GM19438 (cell line): ENCODE results near the gene PARS2.
A peak's percentile ranks its signal among the peaks of the same experiment; 100 is the strongest.

Source experiments
- ATAC-seq: cut with Tn5 transposase; IDR thresholded peaks from one replicate; pipeline ENCODE4 v1.9.1; 2021; ENCODE audit warnings: low read depth; ENCODE audit not compliant: unreplicated experiment

Gene PARS2

DNA sequence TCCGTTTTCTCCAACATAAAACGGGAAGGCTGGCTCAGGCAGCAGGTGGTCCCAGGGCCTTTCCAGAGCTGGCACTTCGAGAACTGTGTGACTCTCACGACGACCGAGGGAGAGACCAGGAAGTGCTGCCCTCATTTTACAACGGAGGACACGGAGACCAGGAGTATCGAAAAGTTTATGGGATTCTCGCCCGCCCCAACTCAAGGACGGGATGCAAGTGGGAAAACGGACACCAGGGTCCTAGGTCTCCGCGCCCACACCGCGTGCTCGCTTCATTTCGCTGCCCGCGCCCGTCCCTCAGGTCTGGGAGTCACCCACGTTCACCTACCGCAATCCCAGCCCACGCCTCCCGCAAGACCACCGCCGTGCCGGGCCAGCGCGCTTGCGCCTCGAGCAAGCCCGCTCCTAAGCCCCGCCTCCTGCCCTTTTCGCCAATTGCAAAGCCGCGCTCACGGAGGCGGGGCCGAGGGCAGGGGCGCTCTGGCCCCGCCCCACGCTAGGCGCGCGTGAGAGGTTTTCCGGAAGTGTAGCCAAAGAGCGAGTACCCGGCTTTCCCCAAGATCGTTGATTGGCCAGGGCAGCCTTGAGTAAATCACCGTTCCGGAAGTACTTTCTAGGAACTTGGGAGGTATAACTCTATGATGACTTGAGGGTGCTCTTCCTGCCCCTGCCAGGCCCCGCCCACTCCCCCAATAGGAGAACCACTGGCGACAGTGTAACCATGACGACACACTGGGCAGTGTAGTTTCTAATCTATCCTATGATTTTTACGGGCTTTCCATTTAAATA is at the start of gene PARS2:
Gene PARS2, minus strand, starts transcription at position 391 of the 789 bp plus-strand sequence. CDS start 5,362 bp downstream, outside the sequence.
- peak; percentile 97 for ATAC-seq

DNA sequence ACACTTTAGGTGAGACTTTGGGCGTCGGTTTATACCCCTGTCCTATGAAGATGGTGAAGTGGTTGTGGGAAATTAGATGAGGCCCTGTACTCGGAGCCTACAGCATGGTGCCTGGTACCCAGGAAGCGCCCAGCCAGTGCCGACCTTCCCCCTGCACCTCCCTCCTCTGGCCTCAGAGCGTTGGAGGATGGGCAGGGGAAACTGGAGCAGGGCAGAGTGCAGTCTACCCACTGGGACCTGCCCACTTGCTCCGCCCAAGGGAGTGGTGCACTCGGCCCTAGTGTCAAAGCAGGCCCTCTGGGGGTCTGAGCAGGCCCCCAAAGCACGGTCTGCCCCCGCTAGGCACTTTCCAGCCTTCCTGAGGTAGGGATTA is 49.8 kb upstream of the PARS2 start:
- no peak for ATAC-seq

DNA sequence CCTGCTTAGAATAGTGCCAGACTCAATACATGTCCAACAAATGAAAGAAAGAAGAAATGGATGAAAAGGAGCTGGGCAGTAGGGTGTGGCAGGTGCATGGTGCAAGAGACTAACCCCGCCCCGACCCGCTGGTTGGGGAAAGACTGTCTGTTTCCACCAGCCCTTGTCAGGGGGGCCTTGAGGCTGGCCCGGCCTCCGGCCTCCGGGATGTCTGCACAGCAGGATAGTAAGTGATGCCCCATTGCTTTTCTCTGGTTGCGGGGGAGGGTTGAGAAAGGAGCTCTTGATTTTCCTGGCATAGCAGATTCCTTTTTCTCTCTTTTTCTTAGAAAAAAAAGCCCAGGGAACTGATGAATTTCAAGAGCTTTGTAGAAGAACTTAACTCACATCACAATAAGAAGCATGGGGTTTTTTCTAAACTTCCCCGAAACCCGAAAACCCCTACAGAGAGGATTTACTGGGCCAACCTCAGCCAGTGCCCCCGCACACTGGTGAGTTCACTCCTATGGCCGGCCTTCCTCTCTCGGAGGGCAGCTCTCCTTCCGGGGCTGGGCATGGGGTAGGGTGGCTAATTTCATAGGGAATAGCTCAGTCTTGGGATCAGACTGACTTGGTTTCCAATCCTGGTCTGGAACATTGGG is 49.3 kb upstream of the PARS2 start:
- no peak for ATAC-seq

DNA sequence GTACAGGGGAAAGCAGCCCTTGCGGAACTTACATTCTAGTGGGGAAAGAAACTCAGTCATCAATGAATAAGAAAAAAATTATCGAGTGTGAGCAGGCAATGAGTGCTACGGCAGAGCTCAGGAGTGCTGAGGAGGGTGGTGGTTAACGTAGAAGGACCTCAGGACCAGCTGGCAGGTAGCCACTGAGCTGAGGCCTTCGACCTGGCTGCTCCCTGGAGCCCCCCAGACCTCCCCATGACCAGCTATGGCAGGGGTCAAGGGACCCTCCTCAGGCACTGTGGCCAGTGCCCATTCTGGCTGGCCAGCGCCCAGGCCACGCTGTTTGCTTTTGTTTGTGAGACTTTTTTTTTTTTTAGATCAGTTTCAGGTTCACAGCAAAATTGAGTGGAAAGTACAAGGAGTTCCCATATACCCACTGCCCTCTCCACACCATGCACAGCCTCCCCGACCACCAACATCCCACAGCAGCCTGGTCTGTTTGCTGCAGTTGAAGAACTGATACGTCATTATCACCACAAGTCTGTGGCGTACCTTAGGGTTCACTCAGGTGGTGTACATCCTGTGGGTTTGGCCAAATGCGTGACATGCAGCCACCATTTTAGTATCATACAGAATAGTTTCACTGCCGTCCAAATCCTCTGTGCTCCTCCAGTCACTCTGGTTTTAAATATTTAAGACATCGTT is 48.6 kb upstream of the PARS2 start:
- ATAC-seq, result no peak

DNA sequence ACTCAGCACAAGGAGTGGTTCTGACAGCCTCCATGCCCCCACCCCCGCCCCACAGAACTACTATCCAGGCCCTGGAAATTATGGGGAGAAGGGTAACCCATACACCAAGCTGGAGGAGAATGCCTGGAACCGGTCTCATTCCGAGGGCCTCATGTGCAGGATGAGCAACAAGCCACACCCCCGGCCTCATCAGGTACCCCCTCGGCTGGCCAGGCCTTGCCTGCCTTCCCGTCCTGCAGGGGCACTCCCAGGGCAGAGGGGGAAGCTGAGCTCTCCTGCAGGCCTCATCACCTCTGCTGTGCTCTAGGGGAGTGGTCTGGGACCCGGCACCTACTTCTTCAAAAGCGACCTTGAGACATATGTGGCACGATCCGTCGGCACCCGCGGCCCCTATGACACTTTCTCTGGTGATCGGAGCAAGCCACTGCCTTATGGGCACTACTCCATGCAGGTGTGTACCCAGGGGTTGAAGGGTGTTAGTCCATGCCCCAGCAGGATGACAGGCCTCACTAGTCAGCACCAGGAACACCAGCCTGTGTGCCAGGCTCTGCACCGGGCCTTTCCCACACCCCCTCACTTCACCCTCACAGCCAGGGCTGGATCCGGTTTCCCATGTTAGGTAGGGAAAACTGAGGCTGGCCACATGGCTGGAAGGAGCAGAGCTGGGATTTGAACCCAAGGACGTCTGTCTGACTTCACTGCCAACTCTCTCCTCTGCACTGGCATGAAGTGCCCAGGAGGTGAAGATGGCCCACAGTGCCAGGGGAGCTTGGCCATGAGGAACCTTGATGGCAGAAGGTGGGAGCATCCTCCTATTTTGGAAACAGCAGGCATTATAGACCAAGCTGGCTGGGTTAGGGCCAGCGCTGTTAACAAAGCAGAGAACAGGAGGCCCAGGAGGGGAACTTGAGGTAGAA is 47.7 kb upstream of the PARS2 start:
- ATAC-seq, result no peak

DNA sequence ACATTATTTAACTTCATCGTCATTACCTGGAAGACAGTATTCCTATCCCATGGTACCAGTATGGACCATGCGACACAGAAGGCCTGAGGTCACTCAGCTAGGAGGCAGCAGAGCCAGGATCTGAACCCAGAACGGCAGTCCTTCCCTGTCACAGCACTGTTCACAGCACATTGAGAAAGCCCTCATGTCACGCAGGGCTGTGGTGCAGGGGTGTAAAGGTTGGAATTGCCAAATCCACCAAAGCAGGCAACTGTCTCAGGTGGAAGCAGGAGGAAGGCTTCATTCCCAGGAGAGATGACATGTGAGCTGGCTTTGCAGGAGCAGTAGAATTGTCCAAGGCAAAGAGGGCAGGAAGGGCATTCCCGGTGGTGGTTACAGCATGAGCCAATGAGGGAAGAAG is 46.7 kb upstream of the PARS2 start:
- no peak for ATAC-seq

DNA sequence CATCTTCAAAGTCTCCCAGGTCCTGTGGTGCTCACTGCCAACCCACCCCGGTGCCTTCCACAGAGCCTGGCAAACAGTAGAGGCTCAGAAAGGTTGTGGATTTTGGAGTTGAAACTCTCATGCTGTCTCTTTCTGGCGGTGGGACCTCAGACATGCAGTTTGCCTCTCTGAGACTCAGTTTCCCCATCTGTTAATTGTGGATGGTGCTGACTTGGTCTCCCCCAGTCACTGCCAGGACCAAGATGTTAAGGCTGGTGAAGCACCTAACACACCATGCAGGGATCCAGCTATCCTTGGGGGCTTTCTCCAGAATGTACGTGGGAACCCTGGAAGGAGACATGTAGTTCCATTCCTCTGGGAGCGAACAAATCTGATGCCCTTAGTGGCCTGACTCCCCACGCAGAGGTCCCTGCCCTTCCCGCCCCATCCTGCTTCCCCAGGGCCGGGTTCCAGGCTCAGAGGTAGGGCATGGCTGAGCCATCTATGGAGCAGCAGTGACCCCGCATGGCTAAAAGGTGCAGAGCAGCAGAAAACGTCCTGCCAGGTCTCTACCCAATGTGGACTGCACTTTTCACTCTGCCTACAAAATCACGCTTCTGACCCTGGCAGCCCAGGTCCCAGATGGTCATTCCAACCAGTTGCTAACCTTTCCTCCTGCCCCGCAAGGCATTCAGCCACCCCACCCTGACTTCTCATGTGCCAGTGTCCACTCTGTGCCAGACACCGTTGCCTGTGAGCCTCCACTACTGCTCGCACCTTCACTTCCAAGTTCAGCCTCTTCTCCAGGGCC is 46.0 kb upstream of the PARS2 start:
- ATAC-seq, result peak; percentile 66

DNA sequence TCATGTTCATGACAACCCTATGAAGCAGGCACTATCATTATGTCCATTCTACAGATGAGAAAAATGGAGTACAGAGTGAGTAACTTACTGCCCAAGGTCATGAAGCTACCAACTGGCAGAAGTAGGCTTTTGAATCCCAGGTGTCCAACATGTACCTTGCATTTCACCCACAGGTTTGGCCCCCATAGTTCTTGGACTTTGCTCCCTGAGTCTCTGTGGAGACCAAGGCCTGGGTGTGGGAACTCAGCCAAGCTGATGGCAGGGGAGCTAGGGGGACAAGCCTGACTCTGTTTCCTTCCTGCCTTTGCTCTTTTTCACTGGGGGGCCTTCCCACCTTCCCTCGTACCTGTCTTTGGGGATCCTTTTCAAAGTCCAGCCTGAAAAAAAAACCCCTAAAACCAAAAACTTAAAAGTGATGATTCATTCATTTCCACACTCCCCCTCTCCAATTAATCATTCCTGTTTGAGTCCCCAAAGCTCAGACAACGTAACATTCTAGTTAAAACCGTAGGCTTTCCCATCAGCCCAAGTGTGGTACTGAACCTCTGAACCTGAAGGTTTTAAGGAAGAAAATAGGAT is 45.3 kb upstream of the PARS2 start:
- no peak for ATAC-seq

DNA sequence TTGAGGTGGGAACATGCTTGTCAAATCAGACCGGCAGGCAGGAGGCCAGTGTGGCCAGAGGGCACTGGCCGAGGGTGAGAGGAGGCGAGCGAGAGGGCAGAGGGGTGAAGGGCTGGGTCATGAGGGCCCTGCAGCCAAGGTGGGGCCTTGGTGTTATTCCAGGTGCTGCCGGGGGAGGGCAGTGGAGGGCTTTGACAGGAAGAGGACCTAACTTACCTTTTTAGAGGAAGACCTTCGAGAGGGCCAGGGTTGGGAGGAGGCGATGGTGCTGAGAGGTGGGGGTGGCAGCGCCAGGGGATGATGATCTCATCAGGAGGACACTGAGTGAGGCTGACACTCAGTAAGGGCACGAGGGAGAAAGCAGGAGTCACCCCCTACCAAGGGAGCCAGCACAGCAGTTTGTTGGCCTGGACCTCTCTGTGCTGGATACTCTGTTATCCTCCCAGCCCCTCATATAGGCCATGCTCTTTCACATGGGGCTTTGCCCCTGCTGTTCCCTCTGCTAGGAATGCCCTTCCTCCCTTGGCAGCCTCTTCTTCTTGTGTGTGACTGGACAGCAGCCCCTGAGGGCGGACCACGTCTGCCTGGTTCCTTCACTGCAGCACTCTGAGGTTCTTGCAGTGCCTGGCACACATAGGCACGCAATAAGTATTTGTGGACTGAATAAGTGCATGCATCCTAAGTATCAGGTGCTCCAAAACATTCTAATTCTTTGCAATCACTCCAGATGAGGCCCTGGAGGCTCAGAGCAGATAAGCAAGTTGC is 44.3 kb upstream of the PARS2 start:
- no peak for ATAC-seq

DNA sequence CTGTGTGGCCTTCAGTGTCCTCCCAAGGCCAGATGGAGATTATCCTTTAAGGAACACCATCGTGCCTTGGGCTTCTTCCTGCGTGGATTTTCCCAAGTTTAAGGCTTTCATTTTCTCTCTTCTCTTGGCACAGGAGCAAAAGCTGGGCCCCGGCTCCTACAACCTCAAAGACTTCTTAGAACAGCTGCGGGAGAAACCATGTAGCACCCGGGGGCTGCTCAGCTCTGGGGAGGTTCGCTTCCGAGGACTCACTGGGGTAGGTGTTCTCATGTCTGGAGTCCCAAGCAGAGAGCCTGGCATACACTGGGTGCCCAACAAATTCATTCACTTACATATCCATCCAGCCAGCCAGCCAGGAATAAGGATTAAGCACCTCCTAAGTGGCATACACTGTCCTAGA is 43.4 kb upstream of the PARS2 start:
- ATAC-seq, result no peak

DNA sequence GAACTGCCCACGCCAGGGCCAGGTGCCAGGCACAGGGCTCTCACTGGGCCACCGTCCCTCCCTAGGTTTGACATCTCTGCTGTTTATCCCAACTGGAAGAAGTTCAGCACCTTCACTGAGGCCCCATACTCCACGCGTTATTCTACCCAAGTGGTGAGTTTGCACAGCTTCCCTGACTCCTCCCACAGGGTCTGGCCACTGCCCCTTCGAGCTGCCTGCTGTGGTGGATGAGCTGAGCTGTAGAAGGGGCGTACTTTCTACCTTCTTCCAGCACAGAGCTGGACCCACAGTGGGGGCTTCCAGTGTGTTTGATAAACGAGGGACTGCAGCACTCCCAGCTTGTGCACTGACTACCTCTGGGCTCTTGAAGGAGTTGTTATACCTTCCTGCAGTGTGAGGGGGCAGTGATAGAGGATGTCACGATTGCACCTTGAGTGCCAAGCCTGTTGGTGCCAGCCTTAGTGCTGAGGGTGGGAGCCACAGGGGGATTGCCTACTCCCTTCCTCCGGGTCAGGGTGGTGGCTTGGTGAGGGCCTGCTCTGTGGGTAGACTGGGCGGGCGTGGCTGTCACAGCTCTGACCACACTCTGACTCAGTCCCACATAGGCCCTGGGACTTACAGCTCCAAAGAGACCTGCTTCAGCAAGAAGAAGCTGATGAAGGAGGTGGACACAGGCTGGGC is 42.7 kb upstream of the PARS2 start:
- no peak for ATAC-seq

DNA sequence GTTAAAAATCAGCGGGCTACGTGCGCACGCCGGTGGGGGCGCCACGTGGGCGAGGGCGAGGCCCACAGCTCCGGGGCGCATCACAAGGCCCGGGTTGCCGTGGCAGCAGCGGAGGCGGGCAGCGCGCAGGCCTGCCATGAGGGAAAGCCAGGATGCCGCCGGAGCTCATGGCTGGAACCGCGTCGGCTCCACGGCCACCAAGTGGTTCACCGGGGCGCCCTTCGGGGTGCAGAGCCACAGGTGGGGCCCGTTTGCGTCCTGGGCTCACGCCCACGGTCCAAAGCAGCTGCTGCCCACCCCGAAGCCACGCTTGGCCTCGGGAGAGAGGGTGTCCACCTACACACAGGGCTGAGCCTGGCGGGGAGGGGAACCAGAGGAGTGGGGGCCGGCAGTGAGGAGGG is 41.7 kb upstream of the PARS2 start:
- no peak for ATAC-seq

DNA sequence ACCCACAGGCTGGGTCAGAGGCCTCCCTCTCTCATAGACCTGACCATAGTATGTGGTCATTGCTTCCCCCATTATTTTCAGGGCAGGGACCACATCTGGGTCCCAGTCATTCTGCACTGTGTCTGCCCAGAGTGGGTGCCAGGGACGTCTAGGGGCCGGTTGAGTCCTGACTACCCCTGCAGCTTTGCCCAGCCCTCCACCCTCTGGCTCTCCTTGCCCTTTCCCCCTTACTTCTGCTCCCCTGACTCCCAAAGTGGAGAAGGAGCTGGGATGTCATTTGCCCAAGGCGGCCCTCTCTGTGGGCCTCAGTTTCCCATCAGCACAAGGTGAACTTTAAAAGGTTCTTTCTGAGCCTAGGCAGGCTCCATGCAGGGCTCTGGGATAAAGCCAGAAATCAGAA is 41.1 kb upstream of the PARS2 start:
- no peak for ATAC-seq

DNA sequence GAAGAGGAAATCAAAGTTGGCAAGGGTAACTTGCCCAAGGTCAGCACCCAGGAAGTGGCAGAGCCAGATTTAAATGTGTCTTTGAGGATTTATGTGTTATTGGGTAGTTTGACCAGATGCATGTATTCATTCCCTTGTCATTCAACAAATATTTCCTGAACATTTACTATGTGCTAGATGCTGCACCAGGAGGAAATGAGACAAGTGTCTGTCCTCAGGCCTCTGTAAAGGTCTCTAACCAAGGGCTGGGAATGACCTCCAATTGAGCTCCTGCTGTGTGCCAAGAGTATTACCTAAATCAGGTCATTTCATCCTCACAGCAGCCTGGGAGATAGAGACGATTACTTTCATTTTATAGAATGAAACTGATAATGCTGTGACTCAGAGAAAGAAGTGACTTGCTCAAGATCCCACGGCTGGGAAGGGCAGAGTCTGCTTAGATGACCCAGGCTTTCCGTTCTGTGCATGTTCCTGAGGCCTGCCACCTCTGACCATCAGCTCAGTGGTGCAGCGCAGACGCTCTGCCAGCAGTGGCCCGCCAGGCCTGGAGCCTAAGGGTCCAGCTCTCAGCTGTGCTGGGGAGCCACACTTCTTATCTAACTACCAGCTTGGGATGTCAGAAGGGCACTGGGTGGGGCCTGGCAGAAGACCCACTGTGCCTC is 40.3 kb upstream of the PARS2 start:
- ATAC-seq, result no peak

DNA sequence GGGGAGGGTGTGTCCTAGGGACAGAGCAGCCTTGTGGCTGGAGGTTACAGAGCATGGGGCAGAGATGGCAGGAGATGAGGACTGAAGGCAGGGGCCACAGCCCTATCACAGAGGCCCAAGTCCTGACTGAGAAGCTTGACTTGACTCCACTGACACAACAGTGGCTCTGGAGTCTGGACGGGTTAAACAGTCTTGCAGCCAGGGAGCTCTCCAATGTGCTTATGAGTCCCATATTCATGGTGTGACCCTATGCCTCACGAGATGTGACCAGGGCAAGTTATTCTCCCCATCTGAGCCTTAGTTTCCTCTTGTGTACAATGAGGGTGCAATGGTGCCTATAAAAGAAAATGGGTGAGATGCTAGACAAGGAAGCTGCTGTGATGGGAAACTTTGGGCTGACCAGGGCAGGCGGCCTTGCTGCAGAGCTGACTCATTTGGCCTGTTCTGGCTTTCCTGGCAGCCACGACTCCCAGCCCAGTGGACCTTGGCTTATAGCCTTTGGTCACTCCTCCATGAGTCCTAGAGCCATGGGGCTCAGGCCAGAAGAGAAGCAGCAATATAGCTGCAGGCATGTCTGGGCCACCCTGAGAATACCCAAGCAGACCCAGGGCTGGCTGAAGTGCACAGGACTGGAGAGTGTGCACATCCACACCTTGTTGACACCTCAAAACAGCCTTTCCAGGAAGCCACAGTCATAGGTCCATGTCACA is 39.6 kb upstream of the PARS2 start:
- no peak for ATAC-seq

DNA sequence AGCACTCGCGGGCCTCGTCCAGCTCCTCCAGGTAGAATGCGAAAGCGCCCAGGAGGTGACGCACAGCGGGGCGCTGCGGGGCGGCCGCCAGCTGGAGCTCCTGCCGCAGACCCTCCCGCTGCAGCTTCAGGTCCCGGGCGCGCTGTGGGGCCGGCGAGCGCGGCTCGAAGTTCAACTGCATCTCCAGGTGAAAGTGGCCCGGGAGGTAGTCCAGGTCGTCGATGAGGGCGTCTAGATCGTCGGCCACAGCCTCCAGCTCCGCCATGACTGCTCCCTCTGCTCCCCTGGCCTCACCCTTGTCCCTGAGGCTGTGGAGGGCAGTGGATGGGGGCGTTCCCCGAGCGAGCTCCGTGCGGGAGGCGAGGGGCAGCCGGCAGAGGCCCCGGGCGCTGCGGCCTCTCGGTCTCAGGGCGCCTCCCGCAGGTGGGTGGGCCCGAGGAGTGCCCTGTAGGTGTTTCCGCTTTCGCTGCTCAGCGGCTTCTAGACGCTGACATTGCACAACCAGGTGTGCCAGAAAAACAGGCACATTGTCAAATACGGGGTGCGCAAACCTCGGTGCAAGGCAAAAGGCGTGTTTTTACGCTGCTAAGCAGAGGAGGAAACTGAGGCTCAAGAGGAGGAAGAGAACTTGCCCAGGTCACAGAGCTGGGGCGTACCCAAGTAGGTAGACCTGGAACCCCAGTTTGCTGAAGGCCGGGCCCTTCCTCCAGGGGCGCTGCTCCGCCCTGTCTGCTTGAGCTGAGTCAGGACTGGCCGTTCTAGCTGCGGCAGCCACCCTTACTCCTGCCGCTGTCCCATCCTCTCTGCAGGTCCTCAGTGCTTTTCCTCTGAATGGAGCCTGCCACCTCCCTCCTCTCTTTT is 36.8 kb upstream of the PARS2 start, which contains the start of gene TTC22:
Gene TTC22, minus strand, starts transcription at position 425 of the 861 bp plus-strand sequence. Its CDS starts 160 bp downstream, at position 265.
- ATAC-seq, result peak; percentile 86
